Stimulated activated CD8-positive, alpha-beta memory T cell treated with anti-CD3 and anti-CD28 coated beads, Interleukin-7, amount 100 ng/mL, for 4 hours (primary cell): Measurements from ENCODE around the gene TTL.
A peak's percentile ranks its signal among the peaks of the same experiment; 100 is the strongest.
"Not testable (repeated sequence)": the region's sequence is repeated elsewhere in the genome, so short reads cannot be mapped to it uniquely, and the experiment has no call there.

ENCODE experiments used
- DNase-seq, 2 donors: peaks; one replicate each; pipeline ENCODE4 v3.0.0-alpha.2; 2020; ENCODE audit warnings: low read depth in 2 of 2

Gene TTL

DNA sequence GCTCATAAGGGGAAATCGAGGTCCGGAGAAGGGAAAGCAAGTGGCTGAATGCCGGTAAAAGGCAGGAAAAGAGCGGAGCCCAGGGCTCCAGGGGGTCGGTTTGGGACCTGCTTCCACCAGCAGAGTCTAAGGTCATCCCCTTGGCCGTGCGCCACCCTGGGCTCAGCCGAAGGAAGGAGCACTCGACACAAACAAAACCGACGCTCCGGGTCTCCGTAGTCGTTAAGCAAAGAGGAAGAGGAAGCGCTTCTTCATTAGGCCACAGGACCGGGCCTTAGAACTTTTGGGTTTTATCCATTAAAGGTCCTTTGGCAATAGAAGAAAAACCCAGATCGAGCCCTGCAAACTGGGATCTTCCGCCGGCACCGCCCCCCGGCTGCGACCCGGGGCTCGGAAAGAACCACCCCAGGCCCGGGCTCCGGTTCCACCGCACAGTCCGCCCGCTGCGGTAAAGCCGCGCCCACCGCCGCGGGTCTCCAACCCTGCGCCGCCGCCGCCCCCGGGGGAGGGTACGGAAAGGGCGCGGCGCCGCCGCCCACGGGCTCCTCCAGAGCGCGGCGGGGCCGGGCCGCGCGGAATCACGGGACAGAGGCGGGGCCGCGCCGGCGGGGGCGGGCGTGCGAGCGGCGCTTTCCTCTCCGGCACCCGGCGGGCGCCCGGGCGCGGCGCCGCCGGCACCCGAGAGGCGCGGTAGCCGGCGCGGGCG is at the start of gene TTL:
Gene TTL, plus strand, starts transcription at position 629 of the 706 bp plus-strand sequence. CDS start 189 bp downstream, outside the sequence.
- peak; percentile 29 to 81 for DNase-seq

DNA sequence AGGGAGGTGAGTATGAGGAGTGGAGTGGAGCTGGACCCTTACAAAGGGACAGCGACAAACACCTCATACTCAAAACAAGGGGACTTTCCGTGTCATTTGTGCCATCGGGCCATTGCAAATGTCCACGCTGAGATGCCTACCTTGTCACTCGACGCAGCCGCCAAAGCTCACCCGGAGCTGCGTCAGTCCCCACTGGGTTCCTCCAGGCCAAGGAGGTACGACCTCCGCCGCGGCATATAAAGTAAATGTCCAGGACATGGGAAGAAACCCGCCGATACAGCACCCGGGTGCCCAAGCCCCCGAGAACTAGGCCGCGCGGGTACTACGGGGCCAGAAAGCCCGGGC is 49.6 kb upstream of the TTL start:
- not testable (repeated sequence) for DNase-seq

DNA sequence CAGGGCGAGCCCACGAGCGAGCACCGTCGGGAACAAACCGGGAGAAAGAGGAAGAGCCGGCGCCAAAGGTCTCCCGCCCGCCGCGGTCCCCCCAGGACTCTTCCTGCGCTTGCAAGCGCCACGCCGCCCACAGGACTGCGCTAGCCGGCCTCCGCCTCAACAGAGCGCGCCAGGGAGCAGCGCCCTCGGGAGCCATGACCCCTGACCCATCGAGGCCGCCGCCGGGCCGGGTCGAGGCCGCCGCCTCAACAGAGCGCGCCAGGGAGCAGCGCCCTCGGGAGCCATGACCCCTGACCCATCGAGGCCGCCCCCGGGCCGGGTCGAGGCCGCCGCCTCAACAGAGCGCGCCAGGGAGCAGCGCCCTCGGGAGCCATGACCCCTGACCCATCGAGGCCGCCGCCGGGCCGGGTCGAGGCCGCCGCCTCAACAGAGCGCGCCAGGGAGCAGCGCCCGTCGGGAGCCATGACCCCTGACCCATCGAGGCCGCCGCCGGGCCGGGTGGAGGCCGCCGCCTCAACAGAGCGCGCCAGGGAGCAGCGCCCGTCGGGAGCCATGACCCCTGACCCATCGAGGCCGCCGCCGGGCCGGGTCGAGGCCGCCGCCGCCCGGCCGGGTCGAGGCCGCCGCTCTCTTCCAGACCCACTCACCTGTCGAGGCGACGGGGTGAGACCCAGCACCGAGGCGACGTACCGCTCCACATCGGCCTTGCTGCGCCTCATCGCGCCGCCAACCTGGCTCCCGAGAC is 49.0 kb upstream of the TTL start:
- DNase-seq: not testable (repeated sequence)

- peak; percentile 78 to 88 for DNase-seq
Observed at GRCh38 chr2:112433480-112433879, 48.5 kb upstream of the TTL start, which contains the start of gene RGPD8. Gene RGPD8 (minus strand): TSS chr2:112433645. CDS start chr2:112433453, 192 bp downstream.

DNA sequence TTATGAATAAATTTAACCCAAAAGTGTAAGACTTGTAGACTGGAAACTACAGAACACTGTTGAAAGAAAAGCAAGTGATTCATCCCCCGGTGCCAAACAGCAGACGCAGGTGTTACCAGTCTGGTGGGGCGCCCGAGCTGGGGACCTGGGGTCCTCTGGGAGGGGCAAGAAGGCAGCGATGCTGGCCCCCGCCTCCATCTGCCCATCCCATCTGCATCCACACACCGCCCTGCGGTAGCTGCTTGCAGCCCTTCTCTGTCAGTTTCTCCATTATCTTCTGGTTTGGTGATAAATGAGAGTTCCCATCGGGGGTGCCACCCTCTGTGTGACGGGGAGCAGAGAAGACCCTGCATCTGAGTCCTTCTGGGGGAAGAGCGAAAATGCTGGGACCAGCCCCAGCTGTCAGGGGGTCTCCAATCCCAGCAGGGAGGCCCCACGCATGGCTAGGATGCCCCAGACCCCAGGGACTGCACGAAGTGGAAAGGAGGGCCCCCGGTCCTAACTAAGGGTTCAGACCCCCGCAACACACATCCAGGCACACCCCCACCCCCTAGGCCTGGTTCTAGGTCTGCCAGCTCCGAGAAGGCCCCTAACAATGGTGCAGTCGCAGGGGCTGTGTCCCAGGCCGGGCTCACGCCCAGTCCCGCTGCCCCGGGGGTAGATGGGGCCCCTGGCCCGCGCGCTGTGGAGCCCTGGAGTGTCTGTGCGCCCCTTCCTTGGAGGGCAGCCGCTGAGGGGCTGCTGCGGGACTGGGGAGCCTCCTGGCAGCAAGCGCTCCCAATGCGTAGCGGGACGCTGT is 47.8 kb upstream of the TTL start:
- no peak for DNase-seq

DNA sequence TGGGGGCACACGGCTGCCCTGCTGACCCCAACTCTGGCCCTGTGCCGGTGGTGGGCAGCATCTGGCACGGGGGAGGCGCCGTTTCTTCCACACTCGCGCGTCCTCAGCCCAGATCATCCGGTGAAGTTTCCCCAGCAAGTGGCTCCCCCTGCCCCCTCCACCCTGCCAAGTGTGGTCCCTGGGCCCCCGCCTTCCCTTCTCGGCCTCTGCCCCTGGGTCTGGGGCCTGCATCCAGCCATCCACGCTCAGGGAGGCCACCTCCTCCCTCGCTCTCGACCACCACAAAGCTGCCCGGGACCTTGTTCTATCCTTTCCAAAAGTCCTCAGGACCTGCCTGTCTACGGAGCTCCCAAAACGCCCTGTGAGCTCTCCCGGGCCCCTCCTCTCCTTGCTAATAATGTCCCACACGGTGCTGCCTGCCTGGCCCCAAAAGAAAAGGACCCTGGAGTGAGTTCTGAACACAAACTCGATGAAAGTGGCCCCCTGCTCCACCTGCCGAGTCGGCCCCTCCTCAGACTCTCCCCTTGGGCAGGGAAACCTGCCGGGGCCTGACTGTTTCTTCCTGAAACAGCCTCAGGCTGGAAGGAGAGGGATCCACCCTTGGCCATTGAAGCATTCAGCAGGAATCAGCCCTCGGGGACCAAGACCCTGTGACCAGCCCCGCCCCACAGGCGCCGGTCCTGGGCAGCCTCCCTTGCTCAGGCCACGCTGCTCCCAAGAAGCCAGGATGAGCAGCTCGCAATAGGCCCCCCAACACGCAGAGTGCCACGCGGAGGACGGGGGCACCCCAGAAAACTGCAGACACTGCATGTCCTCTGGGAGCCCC is 46.9 kb upstream of the TTL start:
- DNase-seq: not testable (repeated sequence)

- not testable (repeated sequence) for DNase-seq
Observed at GRCh38 chr2:112435716-112436431, 46.1 kb upstream of the TTL start.

- DNase-seq: not testable (repeated sequence)
Observed at GRCh38 chr2:112436993-112437392, 45.0 kb upstream of the TTL start.

GRCh38 chr2:112437405-112437831 is 44.5 kb upstream of the TTL start:
- not testable (repeated sequence) for DNase-seq

- DNase-seq: not testable (repeated sequence)
Observed at GRCh38 chr2:112438603-112439261, 43.2 kb upstream of the TTL start.

GRCh38 chr2:112444256-112444655 is 37.7 kb upstream of the TTL start:
- DNase-seq: not testable (repeated sequence)

- no peak for DNase-seq
Observed at GRCh38 chr2:112449854-112450253, 32.1 kb upstream of the TTL start.

- no peak for DNase-seq
Observed at GRCh38 chr2:112451317-112451716, 30.6 kb upstream of the TTL start.

DNA sequence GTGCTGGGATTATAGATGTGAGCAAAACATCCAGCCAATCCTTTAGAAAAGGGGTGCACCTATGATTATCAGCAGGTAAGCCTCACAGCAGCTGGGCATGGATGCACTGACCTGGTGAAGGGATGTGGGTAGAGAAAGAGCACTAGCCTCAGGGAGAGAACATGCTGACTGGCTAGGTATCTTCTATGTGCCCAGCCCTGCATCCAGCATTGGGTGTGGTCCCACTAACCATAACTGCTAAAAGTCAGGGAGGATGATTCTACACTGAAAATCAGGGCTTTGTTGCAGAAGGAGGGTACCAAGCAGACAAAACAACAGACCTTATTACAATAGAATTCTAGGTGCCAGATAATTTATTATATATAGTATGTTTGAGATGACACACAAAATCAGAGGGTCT is 27.4 kb upstream of the TTL start:
- no peak for DNase-seq

GRCh38 chr2:112459372-112459771 is 22.6 kb upstream of the TTL start:
- no peak for DNase-seq

- no peak for DNase-seq
Observed at GRCh38 chr2:112462178-112462577, 19.8 kb upstream of the TTL start.

- DNase-seq: no peak
Observed at GRCh38 chr2:112463256-112463655, 18.7 kb upstream of the TTL start.

DNA sequence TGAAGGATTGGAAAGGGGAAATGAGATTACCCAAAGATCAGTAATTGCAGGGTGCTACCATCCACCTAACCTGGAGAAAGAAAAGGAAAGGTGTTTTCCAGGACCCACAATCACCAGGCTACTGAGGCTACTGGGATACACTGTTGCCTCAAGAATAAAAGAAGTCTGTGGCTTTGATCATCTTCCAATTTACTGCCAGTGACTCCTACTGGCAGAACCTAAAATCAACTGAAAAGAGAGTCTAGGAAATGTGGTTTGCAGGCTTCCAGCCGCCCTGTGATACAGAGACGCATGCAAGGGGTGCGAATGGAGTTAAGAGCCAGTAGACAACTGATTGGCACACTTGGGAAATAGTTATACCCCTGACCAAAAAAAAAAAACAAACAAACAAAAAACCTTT is 16.6 kb upstream of the TTL start:
- DNase-seq: no peak

DNA sequence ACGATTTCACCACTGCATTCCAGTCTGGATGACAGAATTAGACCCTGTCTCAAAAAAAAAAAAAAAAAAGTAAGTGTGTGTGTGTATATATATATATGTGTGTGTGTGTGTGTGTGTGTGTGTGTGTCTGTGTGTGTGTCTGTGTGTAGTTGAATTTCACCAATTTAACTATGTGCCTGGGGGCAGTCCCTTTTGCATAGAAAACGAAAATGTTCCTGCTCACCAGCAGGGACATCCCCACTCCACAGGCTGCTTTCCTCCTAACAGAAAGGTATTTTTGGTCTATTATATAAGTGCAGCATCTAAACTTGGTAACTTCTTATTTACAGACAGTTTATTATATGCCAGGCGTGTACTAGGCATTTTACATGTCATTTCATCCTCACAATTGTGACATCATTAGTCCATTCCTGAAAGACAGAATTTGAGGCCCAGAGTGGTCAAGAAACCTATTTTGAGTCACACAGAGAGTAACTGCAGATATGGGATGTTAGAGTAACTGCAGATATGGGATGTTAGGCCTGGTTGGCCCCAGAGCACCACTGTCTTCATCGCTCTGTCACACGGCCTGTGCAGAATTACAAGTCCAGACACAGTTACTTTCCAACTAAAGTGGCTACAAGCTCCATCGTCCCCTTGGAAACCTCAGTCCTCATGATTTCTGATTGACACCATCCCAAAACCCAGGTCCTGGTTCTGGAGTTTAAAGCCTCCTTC is 9.3 kb upstream of the TTL start:
- no peak for DNase-seq
